Measurements from ENCODE around the gene CHP2.
"Not testable (repeated sequence)": the region's sequence is repeated elsewhere in the genome, so short reads cannot be mapped to it uniquely, and the experiment has no call there.

Gene CHP2

DNA sequence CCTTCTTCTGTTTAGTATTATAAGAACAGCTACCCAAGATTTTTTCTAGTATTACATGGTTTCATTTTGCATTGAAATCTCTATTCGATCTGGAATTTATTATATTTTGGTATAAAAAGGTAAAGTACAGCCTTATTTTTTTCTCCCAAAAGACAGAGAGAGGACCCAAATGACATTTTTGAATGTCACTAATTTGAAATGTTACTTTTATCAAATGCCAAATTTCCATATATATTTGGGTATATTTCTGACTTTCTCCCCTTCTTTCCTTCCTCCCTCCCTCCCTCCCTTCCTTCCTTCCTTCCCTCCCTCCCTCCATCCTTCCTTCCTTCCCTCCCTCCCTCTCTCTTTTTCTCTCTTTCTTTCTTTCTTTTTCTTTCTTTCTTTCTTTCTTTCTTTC is 6.2 kb upstream of the CHP2 start:
- DNase-seq: no peak

DNA sequence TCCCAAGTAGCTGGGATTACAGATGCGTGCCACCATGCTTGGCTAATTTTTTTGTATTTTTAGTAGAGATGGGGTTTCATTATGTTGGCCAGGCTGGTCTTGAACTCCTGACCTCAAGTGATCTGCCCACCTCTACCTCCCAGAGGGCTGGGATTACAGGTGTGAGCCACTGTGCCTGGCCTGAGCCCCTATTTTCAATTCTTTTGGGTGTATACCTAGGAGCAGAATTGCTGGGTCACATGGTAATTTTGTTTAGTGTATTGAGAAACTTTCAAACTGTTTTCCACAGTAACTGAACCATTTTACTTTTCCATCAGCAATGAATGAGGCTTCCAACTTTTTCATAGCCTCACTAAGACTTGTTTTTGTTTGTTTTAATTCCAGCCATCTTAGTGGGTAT is 3.8 kb upstream of the CHP2 start:
- not testable (repeated sequence) for DNase-seq

DNA sequence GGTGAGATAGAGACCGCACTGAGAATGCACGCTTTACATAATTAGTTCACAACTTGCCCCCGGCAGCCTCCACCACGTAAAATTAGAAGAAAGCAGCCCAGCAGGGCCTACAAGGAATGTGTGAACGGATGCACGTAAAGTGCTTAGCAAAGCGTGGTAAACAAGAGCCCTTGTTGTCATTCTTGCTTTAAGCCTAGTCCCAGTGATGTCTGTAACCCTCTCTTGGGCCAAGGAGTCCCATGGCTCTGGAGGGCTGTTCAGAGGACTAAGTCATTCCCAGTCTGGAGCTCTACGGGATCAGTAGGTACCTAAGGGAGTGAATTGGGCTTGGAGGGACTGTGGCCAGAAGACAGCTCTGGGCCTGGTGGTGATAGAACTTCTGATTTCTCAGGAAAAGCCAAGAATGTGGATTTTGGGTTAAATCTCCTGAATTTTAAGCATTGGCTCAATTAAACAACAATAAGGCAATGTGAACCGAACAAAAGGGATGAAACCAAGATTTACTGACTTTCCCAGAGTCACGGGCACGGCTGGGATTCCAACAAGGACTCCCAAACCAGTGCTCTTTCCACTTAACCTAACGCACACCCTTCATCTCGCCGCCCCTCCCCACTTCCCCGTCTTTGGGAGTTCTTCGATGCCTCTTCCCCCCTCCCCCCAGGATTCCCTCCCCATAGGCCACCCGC is 775 bp upstream of the CHP2 start:
- no peak for DNase-seq

DNA sequence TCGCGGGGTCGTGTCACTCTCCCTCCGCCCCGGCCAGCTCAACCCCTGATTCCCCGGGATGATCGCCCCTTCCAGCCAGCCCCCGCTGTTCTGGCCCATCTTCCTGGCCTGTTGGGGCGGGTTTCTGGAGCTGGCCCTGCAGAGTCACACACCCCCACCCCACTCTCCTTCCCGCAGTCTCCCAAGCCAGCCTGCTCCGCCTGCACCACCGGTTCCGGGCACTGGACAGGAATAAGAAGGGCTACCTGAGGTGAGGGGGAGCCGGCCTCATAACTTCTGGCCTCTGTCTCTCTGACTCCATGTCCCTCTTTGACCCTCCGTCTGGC is 621 bp downstream of the CHP2 start:
- no peak for DNase-seq

DNA sequence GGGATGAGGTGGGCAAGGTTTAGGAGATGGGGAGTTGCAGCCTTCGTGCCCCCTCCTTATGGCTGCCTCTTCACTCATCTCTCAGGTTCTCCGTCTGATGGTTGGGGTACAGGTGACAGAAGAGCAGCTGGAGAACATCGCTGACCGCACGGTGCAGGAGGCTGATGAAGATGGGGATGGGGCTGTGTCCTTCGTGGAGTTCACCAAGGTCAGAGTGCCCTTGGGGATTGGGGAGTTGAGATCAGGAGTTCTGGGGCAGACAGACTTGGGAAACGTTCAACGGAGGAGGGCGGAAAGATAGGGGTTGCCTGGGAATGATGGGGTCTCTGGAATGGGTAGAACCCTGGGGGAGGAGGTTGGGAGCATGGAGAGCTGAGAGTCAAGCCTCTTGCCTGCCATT is 2.3 kb downstream of the CHP2 start:
- no peak for DNase-seq

DNA sequence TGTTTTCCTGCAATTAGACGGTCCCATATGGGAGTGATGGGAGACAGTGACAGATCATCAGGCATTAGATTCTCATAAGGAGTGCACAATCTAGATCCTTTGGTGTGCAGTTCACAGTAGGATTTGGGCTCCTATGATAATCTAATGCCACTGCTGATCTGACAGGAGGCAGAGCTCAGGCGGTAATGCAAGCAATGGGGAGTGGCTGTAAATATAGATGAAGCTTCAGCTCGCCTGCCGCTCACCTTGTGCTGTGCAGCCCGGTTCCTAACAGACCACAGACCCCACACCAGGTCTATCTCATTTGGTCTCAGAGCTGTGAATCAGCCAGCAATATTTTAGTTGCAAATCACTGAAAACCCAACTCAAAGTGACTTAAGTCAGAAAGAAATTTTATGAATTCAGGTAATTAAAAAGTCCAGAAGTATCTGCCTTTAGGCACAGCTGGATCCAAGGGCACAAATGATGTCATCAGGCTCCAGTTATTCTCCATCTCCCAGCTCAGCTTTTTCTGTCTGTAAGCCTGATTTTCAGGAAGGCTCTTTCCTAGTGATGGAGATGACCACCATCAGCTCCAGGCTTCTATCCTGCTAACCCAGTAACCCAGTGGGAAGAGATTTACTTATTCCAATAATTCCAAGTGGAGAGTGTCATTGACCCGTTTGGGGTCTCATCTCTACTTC is 3.3 kb downstream of the CHP2 start:
- no peak for DNase-seq

DNA sequence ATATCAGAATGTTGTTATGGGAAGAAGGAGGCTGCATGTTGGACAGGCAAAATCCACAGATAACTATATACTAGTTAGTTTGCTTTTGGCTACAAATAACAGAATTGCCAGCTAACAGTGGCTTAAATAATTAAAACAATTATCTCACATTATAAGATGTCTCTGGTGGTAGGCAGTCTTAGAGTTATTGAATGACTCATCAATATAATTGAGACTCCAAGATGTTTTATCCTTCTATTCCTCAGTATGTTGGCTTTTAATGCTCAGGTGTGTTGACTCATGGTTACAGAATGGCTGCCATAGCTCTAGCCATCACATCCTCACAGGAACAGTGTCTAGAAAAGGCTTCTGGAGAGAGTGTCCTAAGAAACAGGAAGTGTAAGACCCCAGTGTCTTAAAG is 11.1 kb downstream of the CHP2 start:
- DNase-seq: no peak

DNA sequence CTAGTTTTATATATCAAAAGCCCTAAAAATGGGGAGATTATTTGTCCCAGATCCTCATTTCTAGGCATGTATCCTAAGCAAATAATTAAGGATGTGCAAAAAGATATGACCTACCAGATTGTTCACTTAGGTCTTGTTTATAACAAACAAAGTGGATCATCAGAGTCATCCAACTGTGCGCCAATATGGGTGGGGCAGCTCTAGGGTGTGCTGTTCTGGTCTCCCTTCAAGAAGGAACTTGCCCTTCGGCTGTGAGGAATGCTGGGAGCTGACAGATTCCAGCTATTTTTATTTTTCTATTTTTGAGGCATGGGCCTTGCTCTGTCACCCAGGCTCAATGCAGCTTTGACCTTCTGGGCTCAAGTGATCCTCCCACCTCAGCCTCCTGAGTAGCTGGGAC is 13.8 kb downstream of the CHP2 start:
- DNase-seq: no peak

DNA sequence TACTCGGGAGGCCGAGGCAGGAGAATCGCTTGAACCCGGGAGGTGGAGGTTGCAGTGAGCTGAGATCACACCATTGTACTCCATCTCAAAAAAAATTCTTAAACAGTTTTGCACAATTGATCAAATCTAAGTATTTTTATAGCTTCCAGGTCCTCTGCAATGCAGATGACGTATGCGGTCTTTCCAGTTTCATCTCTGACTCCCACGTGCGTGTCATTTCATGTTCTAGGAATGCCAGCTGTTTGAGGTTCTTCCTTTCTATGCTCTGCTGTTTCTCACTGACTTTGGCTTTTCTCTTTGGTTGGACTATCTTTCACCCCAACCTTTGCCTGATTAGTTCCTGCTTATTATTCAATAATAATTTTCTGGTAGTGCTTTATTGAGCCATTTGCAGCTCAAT is 16.2 kb downstream of the CHP2 start:
- no peak for DNase-seq

DNA sequence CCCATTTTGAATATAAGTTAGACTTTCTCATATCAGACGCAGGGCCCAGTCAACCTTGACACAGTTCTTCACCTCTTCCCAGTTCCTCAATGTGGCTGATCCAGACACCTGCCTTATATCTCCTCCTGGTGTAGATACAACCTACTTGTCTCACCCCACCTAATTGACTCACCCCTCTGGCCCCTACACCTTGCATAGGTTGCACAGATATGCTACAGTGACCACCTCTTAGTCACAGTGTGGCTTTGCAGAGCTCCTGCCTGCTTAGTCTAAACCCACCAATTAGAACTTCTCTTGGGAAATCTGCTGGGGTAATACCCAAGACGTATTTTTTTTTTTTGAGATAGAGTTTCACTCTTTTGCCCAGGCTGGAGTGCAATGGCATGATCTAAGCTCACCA is 16.8 kb downstream of the CHP2 start:
- DNase-seq: no peak

DNA sequence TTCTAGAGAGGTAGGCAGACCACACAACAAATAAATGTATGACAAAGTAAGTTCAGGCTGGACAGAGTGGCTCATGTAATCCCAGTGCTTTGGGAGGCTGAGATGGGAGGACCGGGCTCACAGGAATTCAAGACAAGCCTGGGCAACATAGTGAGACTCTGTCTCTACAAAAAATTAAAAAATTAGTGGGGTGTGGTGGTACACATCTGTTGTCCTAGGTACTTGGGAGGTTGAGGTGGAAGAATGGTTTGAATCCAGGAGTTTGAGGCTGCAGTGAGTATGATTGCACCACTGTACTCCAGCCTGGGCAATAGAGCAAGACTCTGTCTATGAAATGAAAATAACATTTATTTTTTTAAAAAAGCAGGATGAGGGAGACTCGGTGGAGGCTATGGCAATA is 18.5 kb downstream of the CHP2 start:
- no peak for DNase-seq

DNA sequence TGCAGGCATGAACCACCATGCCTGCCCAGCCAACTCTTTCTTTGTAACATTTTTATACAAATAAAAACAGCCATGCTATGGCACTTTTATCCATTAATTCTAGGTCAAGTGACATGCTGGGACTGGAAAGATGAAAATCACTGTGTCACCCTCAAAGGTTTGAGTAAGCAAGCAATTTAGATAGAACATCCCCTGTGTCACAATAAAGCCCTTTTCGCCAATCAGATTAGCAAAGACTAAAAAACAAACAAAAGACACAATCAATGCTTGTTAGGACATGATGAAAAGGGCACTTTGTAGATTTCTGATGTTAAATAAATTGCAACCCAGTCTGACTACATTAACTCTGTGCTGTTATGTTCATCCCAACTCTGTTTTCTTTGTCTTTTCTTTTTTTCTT is 26.4 kb downstream of the CHP2 start:
- DNase-seq: no peak

DNA sequence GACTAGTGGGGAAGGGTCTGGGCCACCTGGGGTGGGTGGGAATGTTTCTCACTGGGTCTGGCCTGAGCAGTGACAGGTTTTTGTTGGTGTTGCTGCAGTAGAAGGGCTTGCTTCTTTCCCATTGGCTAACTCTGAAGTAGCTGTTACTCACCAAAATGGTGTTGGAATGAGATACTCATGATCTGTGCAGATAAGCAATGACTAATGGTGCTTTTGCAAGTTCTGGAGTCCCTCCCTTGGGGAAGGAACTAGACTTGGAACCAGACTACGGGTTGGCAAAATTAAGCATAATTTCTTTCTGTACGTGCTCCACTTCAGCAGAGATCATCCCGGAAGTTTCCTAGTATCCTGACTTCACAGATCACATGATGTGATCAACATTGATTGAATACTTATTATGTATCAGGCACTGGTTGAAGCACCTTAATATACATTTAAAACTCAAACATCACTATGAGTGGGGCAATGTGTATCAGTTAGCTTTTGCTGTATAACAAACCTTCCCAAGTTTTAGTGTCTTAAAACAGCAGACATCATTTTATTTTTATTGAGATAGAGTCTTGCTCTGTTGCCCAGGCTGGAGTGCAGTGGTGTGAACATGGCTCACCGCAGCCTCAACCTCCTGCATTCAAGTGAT is 30.1 kb downstream of the CHP2 start:
- DNase-seq: no peak

DNA sequence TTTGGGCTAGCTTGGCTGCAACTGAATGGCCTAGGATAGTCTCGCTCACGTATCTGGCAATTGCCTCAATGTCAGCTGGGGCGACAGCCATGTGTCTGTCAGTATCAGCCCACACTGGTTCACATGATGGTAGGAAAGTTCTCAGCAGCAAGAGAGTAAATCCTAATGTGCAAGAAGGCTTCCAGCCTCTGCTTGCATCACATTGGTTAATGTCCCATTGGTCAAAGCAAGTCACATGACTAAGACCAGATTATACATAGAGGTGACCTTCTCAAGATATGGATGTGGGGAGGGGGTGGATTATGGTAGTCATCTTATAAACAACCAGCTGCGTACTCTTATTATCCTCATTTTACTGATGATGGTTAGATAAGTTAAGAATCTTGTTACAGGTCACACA is 31.0 kb downstream of the CHP2 start:
- no peak for DNase-seq

DNA sequence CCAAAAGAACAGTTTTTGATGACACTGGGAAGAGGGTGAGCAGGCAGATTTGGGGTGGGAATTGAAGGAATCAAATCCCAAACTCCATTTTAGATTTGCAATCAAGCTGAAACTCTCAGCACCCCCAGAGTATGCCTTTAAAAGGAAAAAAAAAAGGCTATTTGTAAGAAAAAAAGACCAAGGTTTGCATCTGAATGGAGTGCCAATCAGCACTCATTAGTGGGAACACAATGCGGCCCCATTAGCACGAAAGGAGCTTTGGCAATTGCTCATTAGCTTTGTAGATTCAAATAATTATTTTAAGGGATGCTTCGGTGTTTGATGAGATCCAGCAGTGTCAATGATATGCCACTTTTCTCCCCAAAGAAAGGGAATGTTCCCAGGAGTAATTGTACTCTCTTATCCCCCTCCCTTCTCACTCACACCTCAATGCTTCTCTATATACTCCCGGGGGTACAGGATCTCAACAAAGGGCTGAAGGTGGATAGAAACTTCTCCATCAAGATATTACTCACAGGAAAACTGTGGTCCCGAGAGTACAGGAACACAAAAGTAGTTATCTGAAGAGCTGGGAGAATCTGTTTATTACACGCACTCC is 32.2 kb downstream of the CHP2 start:
- DNase-seq: no peak

DNA sequence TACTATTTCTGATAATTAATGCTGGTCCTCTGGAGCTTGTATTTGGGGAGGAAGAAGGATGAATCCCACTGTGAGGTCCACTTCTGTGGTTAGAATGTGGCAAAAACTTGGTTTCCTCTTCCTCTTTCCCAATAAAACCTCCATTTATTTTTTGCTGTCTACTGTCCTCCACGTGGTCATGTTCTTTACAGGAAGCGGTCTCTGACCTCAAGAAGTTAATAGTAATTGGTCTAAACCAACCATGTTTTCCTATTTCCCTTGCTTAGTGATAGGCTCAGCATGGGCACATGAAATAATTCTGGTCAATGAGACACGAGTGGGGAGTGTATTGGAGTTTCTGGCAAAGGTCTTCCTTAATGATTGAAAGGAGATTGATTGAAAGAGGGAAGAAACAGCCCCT is 33.9 kb downstream of the CHP2 start:
- no peak for DNase-seq

DNA sequence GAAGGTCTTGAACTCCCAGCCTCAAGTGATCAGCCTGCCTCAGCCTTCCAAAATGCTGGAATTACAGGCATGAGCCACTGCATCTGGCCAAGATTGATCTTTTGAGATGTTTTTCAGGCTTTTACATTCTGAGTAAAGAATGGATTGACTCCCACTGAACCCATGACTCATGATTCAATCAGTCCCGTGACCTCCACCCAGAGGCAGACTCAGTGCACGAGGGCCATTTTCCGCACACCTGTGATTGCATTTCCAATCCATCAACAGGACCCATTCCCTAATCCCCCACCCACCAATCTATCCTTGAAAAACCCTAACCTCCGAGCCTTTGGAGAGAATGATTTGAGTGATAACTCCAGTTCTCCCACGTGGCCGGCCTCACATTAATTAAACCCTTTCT is 40.6 kb downstream of the CHP2 start:
- DNase-seq: no peak

DNA sequence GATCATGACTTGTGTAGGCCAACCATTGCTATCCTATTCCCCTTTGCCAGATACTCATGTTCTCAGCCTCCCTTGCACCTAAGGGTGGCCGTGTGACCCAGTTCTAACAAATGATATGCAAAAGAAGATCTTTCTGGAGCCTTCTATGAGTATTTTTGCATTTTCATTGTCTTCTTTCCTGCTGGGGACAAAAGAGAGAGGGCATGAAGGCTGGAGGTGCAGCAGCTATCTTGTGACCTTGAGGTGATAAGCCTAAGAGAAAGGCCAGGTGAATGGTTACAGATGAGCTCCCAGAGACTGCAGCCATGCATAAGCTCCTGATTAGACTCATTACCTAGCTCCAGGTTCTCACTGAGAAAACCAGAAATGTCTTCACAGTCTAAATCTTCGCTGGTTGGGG is 42.1 kb downstream of the CHP2 start:
- no peak for DNase-seq

DNA sequence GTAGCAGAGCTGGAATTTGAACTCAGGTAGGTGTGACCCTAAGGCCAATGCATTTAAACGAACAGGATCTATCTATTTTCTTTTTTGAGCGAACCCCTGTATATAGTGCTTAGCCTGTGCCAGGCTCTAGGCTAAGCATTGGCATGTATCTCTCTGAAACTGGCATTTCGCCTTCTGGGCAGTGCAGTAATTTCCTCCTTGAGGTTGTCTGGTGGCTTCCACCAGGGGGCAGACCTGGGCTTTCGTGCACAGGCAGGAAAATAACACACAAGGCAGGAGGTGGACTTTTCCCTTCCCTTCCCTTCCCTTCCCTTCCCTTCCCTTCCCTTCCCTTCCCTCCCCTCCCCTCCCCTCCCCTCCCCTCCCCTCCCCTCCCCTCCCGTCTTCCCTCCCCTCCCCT is 46.6 kb downstream of the CHP2 start:
- peak; percentile 63 for DNase-seq

DNA sequence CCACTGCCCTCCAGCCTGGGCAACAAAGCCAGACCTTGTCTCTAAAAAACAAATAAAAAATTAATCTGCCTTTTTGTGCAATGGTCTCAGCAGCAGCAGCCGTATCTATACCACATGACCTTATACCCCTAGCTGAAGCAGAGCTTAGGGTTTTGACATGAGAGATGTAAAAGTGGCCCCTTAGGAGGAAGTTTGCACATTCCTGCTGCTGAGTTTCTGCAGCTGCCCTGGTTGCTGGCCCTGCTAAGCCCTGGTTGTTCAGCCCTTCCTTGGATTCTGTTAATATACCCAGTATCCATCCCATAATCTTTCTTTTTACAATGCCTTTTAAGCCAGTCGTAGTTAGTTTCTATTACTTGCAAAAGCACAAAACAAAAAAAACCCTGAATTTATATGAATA is 48.0 kb downstream of the CHP2 start:
- DNase-seq: no peak

DNA sequence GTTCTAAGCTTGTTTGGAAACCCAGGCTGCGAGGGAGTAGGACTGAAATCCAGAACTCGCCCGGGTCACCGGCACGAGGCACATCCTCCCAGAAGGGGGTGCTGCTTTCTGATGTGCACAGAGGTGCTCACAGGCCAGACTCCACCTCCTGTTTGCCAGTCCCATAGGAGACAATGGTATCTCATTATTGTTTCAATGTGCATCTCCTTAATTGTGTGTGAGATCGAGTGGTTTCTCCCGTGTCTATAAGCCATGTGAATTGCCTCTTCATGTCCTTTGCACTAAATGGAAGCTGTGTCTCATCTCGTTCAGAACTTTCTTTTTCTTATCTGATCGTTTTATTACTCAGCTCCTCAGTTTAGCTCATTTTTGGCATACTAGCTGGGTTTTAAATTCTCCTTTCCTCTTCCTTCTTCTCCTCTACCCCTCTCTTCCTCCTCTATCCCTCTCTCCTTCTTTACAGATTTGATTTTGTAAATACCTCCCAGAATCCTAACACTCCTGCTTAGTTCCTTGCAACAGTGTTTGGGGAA is 48.8 kb downstream of the CHP2 start:
- peak; percentile 54 for DNase-seq

DNA sequence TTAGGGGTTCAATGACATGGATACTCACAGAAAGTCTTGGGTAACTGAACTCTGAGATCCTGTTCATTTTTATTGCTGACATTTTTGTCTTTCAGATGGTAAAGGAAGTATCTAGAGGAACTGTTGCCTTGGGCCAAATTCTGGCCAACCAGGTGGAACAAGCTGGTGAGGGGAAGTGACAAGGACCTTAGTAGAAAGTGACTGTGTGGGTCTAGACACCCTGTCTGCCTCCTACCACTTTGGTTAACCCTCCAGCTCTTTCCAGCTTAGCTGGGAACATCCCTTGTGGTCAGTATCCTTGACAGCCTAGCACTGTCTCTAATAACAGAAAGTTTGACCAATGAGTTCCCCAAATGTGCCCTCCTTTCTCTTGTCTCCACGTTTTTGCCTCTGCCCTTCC is 52.2 kb downstream of the CHP2 start:
- no peak for DNase-seq
